IPS-15b (cell line): ENCODE results near the gene PPM1M.
"Not testable (repeated sequence)": the region's sequence is repeated elsewhere in the genome, so short reads cannot be mapped to it uniquely, and the experiment has no call there.

Experiments
- H3K27me3 ChIP-seq: one replicate; pipeline ENCODE4 v1.6.1; 2013; ENCODE audit warnings: low read length; ENCODE audit not compliant: control insufficient read depth, insufficient read depth
- H3K36me3 ChIP-seq: one replicate; pipeline ENCODE4 v1.6.1; 2013; ENCODE audit warnings: low read length; ENCODE audit not compliant: control insufficient read depth, insufficient read depth
- H3K4me1 ChIP-seq: one replicate; pipeline ENCODE4 v1.6.1; 2013; ENCODE audit warnings: mild to moderate bottlenecking, low read length; ENCODE audit not compliant: control insufficient read depth, insufficient read depth
- H3K4me3 ChIP-seq: one replicate; pipeline ENCODE4 v1.5.1; 2013; ENCODE audit warnings: low read depth, low read length
- H3K9ac ChIP-seq: one replicate; pipeline ENCODE4 v1.6.1; 2013; ENCODE audit warnings: low read depth, mild to moderate bottlenecking, low read length
- H3K9me3 ChIP-seq: one replicate; pipeline ENCODE4 v1.6.1; 2013; ENCODE audit warnings: mild to moderate bottlenecking, low read length; ENCODE audit not compliant: control insufficient read depth, insufficient read depth

The PPM1M gene

DNA sequence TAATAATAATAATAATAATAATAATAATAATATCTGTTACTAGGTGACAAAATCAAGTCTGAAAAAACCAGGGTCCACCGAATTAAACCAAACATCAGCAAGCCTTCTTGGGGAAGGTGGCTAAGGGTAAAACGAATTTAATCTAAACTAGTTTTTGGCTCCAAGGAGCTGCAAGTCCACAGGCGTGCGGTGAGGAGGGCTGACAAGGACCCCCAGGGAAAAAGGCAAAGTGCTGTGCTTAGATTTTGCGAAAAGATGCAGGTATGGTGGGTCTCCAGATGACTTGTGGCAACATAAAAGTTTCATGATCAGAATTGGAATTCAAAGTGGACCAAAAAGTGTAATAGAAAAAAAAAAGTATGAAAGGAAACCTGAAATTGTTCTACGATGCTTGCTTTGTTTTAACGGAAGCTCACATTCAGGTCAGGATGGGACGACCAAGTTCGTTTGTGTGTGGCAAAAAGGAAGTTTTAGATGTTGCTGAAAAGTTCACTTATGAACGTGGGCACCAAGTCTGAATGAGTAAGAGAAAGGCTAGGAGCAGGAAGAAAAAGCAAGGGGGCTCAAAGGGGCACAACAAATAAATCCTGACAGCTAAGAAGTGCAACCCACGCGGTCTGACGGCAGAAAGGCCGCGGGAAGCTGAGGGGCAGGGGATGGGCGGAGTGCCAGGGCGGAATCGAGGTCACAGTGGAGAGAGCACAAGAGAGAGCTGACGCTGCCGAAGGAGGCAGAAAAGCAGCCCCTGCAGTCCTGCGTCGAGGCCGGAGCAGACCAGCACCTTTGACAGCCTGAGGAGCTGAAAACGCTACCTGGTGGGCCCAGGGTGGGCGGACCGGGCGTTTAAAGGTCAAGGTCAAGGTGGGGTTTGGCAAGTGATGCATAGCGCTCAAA lies 31.8 kb downstream of the PPM1M start:
- Histone ChIP-seq H3K9me3 (no peaks in the 10 kb centered on the region), H3K4me1 (peaks cover 7% of the 10 kb centered on the region), H3K9ac (peak overlapping the region; percentile 88), H3K4me3 (peak overlapping the region; percentile 95), H3K36me3 (no peaks in the 10 kb centered on the region), H3K27me3 (no peaks in the 10 kb centered on the region)

DNA sequence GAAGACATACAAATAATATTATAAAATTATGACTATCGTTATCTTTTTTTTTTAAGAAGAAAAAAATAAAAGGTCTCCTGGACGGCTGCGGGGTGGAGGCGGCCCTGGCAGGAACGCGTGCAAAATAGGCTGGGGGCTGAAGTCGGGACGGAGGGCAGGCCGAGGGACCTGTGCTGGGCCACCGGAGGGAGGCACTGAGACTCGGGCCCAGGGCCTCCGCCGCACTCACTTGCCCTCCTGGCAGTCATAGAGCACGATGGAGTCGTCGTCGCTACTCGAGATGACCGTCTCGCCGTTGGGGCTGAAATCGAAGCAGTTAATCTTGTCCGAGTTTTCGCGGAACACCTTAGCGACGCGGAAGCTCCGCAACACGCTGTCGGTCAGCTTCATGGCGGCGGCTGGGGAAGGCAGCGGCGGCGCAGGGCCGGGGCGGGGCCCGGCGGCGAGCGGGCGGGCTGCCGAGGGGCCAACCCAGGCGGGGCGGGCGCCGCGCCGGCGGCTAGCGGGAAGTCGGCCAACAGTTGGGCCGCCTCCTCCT lies 32.5 kb downstream of the PPM1M start:
- Histone ChIP-seq H3K36me3 (no peaks in the 10 kb centered on the region), H3K4me1 (peaks cover 7% of the 10 kb centered on the region), H3K27me3 (no peaks in the 10 kb centered on the region)

GRCh38 chr3:52278510-52279069 lies 33.0 kb downstream of the PPM1M start, which contains the start of gene WDR82:
Gene WDR82 (minus strand): TSS chr3:52278649. CDS start chr3:52278361, 288 bp downstream.
- Histone ChIP-seq H3K4me1 (peaks cover 7% of the 10 kb centered on the region), H3K9ac (peak within 1 kb of the TSS; percentile 88), H3K9me3 (no peaks in the 10 kb centered on the region), H3K36me3 (no peaks in the 10 kb centered on the region), H3K27me3 (no peaks in the 10 kb centered on the region), H3K4me3 (peak within 1 kb of the TSS; percentile 95)

More for the DNA sequence above, 32.5 kb downstream of the PPM1M start:
- H3K9ac ChIP-seq, result peak overlapping the region; percentile 88
- H3K9me3 ChIP-seq, result no peaks in the 10 kb centered on the region
- H3K4me3 ChIP-seq, result peak overlapping the region; percentile 95

DNA sequence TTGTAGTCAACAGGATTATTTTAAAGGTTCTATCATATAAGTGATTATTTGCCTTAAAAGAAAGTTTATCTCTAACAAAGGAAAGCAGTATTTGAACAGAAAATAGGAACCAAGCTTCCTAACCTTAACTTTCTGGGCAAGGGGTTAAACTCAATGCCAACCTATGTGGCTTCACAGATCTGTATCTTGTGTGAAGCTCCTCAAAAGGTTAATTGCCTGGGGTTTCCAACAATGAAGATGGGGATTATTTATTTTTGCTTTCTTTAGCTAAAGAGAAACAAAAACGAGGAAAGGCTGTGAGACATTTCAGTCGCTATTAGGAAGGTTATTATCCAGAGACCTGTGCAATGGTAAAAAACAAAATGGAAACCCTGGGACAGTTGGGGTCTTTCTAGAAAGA lies 34.0 kb downstream of the PPM1M start:
- no peak overlapping the region for H3K9ac ChIP-seq
- H3K27me3 ChIP-seq, result no peaks in the 10 kb centered on the region
- no peaks in the 10 kb centered on the region for H3K9me3 ChIP-seq
- no peaks in the 10 kb centered on the region for H3K36me3 ChIP-seq
- peaks cover 7% of the 10 kb centered on the region for H3K4me1 ChIP-seq
- peak overlapping the region; percentile 83 for H3K4me3 ChIP-seq

GRCh38 chr3:52280050-52280461 lies 34.5 kb downstream of the PPM1M start:
- Histone ChIP-seq H3K9me3 (no peaks in the 10 kb centered on the region), H3K4me3 (no peak overlapping the region), H3K27me3 (no peaks in the 10 kb centered on the region), H3K9ac (no peak overlapping the region), H3K36me3 (no peaks in the 10 kb centered on the region), H3K4me1 (peaks cover 7% of the 10 kb centered on the region)

GRCh38 chr3:52281981-52282801 lies 36.6 kb downstream of the PPM1M start:
- H3K4me3 ChIP-seq, result no peak overlapping the region
- no peaks in the 10 kb centered on the region for H3K9me3 ChIP-seq
- H3K9ac ChIP-seq, result no peak overlapping the region
- H3K36me3 ChIP-seq, result no peaks in the 10 kb centered on the region
- peaks cover 3% of the 10 kb centered on the region for H3K4me1 ChIP-seq
- no peaks in the 10 kb centered on the region for H3K27me3 ChIP-seq

DNA sequence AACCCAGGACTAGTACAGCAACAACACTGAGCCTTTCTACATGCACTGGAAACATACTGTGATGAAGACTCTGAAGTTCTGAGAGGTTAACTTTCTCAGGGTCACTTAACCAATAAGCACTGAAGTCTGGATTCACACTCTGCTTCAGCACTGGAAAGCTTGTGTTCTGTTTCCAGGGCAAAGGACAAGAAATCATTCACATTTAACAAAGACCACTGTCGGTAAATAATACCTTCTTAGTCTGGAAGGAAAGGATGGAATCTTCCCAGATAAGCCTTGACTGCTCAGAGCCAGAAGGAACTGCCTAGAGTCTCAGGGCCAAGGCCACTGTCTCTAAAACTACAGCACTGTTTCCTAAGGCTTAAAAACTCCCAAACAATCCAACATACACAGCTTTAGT lies 37.7 kb downstream of the PPM1M start:
- Histone ChIP-seq H3K27me3 (no peaks in the 10 kb centered on the region), H3K4me1 (peaks cover 3% of the 10 kb centered on the region), H3K36me3 (peaks cover 2% of the 10 kb centered on the region), H3K9ac (no peak overlapping the region), H3K9me3 (no peaks in the 10 kb centered on the region), H3K4me3 (no peak overlapping the region)

GRCh38 chr3:52284051-52284450 lies 38.5 kb downstream of the PPM1M start:
- H3K27me3 ChIP-seq, H3K9me3 ChIP-seq, H3K36me3 ChIP-seq, H3K4me3 ChIP-seq, H3K4me1 ChIP-seq, H3K9ac ChIP-seq: not testable (repeated sequence)

DNA sequence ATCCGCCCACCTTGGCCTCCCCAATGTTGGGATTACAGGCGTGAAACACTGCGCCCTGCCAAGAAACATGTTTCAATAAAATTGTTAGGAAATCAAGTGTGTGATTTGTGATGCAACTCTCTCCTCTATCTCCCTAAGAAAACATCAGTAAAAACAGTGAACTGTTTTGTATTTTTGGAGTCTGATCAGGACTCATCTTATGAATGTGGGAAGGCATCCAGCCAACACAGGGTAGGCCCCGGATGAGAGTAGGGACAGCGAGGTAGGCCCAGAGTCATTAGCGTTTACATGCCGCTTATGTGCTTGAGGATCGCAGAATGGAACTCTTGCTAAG lies 41.2 kb downstream of the PPM1M start:
- Histone ChIP-seq H3K4me3 (peak overlapping the region; percentile 97), H3K4me1 (no peaks in the 10 kb centered on the region), H3K9me3 (no peaks in the 10 kb centered on the region), H3K27me3 (no peaks in the 10 kb centered on the region), H3K36me3 (peaks cover 5% of the 10 kb centered on the region), H3K9ac (peak overlapping the region; percentile 98)

GRCh38 chr3:52288674-52289073 lies 43.1 kb downstream of the PPM1M start:
- no peaks in the 10 kb centered on the region for H3K4me1 ChIP-seq
- H3K4me3 ChIP-seq, result peak overlapping the region; percentile 97
- H3K9me3 ChIP-seq, result no peaks in the 10 kb centered on the region
- H3K27me3 ChIP-seq, result no peaks in the 10 kb centered on the region
- peaks cover 5% of the 10 kb centered on the region for H3K36me3 ChIP-seq
- no peak overlapping the region for H3K9ac ChIP-seq

GRCh38 chr3:52289338-52289746 lies 43.8 kb downstream of the PPM1M start:
- no peak overlapping the region for H3K9ac ChIP-seq

More at GRCh38 chr3:52289338-52289746, 43.8 kb downstream of the PPM1M start:
- Histone ChIP-seq H3K4me1 (no peaks in the 10 kb centered on the region), H3K27me3 (no peaks in the 10 kb centered on the region), H3K4me3 (no peak overlapping the region), H3K9me3 (no peaks in the 10 kb centered on the region), H3K36me3 (peaks cover 5% of the 10 kb centered on the region)
